ENCODE measurements around the gene ANGPTL8.

The ANGPTL8 gene

GRCh38 chr19:11268783-11269267 is 29.4 kb downstream of the ANGPTL8 start:
- TF ChIP-seq EZH2phosphoT487 (IDR thresholded peaks at IDR 0.05; ENCODE audit: borderline replicate concordance, low read length) (no peak), CTCF (IDR thresholded peaks at IDR 0.05; ENCODE audit: low read depth, low read length, poor library complexity, severe bottlenecking) (no peak)
- H3K27ac ChIP-seq (ENCODE audit: low read depth, low read length): no peak overlapping the region
- no peaks in the 10 kb centered on the region for H3K36me3 ChIP-seq (ENCODE audit: control insufficient read depth, low read length)
- no peaks in the 10 kb centered on the region for H3K9me2 ChIP-seq (replicated peaks; ENCODE audit: control insufficient read depth, low read length)
- no peaks in the 10 kb centered on the region for H3K27me3 ChIP-seq (ENCODE audit: control insufficient read depth, low read length)
- no peaks in the 10 kb centered on the region for H4K20me1 ChIP-seq (ENCODE audit: control insufficient read depth, insufficient read depth, low read depth, low read length)
- H3K9me3 ChIP-seq (ENCODE audit: control insufficient read depth, insufficient read depth, low read length): no peaks in the 10 kb centered on the region
- H3K4me2 ChIP-seq (ENCODE audit: low read length): peak overlapping the region; percentile 38
- H3K4me1 ChIP-seq (ENCODE audit: control insufficient read depth, low read length): peaks cover 33% of the 10 kb centered on the region
- no peak overlapping the region for H3K4me3 ChIP-seq (ENCODE audit: low read length)
- H3F3A ChIP-seq (ENCODE audit: control insufficient read depth, insufficient read depth): peaks cover 5% of the 10 kb centered on the region; the same call in 1 of the 2 replicates
- H3K79me2 ChIP-seq (ENCODE audit: control insufficient read depth, low read length): no peaks in the 10 kb centered on the region

- Histone ChIP-seq H3K27ac (ENCODE audit: low read depth, low read length) (0 out of 2 replicates have a peak overlapping the region, but pooled peaks have one; percentile 20), H3K36me3 (ENCODE audit: control insufficient read depth, low read length) (no peaks in the 10 kb centered on the region), H3K4me3 (ENCODE audit: low read length) (no peak overlapping the region), H3F3A (ENCODE audit: control insufficient read depth, insufficient read depth) (peaks cover 5% of the 10 kb centered on the region; the same call in 1 of the 2 replicates), H3K4me1 (ENCODE audit: control insufficient read depth, low read length) (peaks cover 27% of the 10 kb centered on the region), H3K9me3 (ENCODE audit: control insufficient read depth, insufficient read depth, low read length) (no peaks in the 10 kb centered on the region), H3K27me3 (ENCODE audit: control insufficient read depth, low read length) (no peaks in the 10 kb centered on the region), H3K9me2 (replicated peaks; ENCODE audit: control insufficient read depth, low read length) (no peaks in the 10 kb centered on the region), H3K4me2 (ENCODE audit: low read length) (peak overlapping the region; percentile 38), H4K20me1 (ENCODE audit: control insufficient read depth, insufficient read depth, low read depth, low read length) (no peaks in the 10 kb centered on the region), H3K79me2 (ENCODE audit: control insufficient read depth, low read length) (no peaks in the 10 kb centered on the region)
- TF ChIP-seq CTCF (IDR thresholded peaks at IDR 0.05; ENCODE audit: low read depth, low read length, poor library complexity, severe bottlenecking): no peak
- no peak for TF ChIP-seq EZH2phosphoT487 (IDR thresholded peaks at IDR 0.05; ENCODE audit: borderline replicate concordance, low read length)
Measured at GRCh38 chr19:11269408-11269807, 30.0 kb downstream of the ANGPTL8 start.

- Histone ChIP-seq H3F3A (ENCODE audit: control insufficient read depth, insufficient read depth) (0 out of 2 replicates have a peak, but pooled peaks cover 3% of the 10 kb centered on the region), H3K4me1 (ENCODE audit: control insufficient read depth, low read length) (peaks cover 13% of the 10 kb centered on the region), H4K20me1 (ENCODE audit: control insufficient read depth, insufficient read depth, low read depth, low read length) (no peaks in the 10 kb centered on the region), H3K9me3 (ENCODE audit: control insufficient read depth, insufficient read depth, low read length) (no peaks in the 10 kb centered on the region), H3K9me2 (replicated peaks; ENCODE audit: control insufficient read depth, low read length) (no peaks in the 10 kb centered on the region), H3K27me3 (ENCODE audit: control insufficient read depth, low read length) (no peaks in the 10 kb centered on the region), H3K27ac (ENCODE audit: low read depth, low read length) (no peak overlapping the region), H3K4me3 (ENCODE audit: low read length) (no peak overlapping the region), H3K4me2 (ENCODE audit: low read length) (no peak overlapping the region), H3K79me2 (ENCODE audit: control insufficient read depth, low read length) (no peaks in the 10 kb centered on the region), H3K36me3 (ENCODE audit: control insufficient read depth, low read length) (no peaks in the 10 kb centered on the region)
- TF ChIP-seq CTCF (IDR thresholded peaks at IDR 0.05; ENCODE audit: low read depth, low read length, poor library complexity, severe bottlenecking) (no peak), EZH2phosphoT487 (IDR thresholded peaks at IDR 0.05; ENCODE audit: borderline replicate concordance, low read length) (no peak)
Measured at GRCh38 chr19:11273296-11273695, 33.9 kb downstream of the ANGPTL8 start.
